ENCODE results near the gene HIPK2.

The HIPK2 gene

GRCh38 chr7:139798221-139798620 is 20.4 kb upstream of the HIPK2 start:
- no peaks in the 10 kb centered on the region for H3K36me3 ChIP-seq
- TF ChIP-seq CTCF (IDR thresholded peaks at IDR 0.05; ENCODE audit: low read depth, low read length), result no peak
- H3K27me3 ChIP-seq, result no peaks in the 10 kb centered on the region
- H3K9me3 ChIP-seq, result no peaks in the 10 kb centered on the region
- no peak for DNase-seq
- no peaks in the 10 kb centered on the region for H3K4me1 ChIP-seq
- H3K4me3 ChIP-seq (ENCODE audit: low read depth, low read length), result no peak overlapping the region

- no peak for DNase-seq
- Histone ChIP-seq H3K36me3 (no peaks in the 10 kb centered on the region), H3K9me3 (no peaks in the 10 kb centered on the region), H3K4me3 (ENCODE audit: low read depth, low read length) (no peak overlapping the region), H3K27me3 (no peaks in the 10 kb centered on the region), H3K4me1 (no peaks in the 10 kb centered on the region)
- TF ChIP-seq CTCF (IDR thresholded peaks at IDR 0.05; ENCODE audit: low read depth, low read length), result no peak
These were observed 19.8 kb upstream of the HIPK2 start for GRCh38 chr7:139797607-139798006.

- no peak for DNase-seq
- Histone ChIP-seq H3K36me3 (no peaks in the 10 kb centered on the region), H3K4me1 (no peaks in the 10 kb centered on the region), H3K9me3 (no peaks in the 10 kb centered on the region), H3K27me3 (no peaks in the 10 kb centered on the region), H3K4me3 (ENCODE audit: low read depth, low read length) (no peak overlapping the region)
- no peak for TF ChIP-seq CTCF (IDR thresholded peaks at IDR 0.05; ENCODE audit: low read depth, low read length)
These were observed 13.5 kb upstream of the HIPK2 start for GRCh38 chr7:139791316-139791715.

DNA sequence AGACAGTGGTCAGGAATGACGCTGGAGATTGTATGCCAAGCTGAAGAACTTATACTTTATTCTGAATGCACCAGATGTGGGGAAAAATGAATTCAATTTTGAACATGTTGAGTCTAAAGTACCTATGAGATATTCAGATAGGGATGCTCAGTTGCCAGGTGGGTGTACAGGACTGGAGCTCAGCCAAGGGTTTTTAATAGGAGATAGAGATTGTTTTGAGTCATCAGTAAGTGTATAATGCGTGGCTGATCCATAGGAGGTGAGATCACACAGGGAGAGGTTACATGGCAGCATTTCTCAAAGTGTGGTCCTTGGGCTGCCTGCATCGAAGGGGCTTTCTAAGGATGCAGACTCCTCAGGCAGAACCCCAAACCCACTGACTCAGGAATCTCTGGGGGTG is 6.8 kb upstream of the HIPK2 start:
- Histone ChIP-seq H3K36me3 (no peaks in the 10 kb centered on the region), H3K27me3 (no peaks in the 10 kb centered on the region), H3K4me1 (no peaks in the 10 kb centered on the region), H3K4me3 (ENCODE audit: low read depth, low read length) (no peak overlapping the region), H3K9me3 (no peaks in the 10 kb centered on the region)
- DNase-seq, result no peak
- TF ChIP-seq CTCF (IDR thresholded peaks at IDR 0.05; ENCODE audit: low read depth, low read length), result no peak

- no peak for TF ChIP-seq CTCF (IDR thresholded peaks at IDR 0.05; ENCODE audit: low read depth, low read length)
- no peaks in the 10 kb centered on the region for H3K4me1 ChIP-seq
- no peak overlapping the region for H3K4me3 ChIP-seq (ENCODE audit: low read depth, low read length)
- H3K27me3 ChIP-seq, result no peaks in the 10 kb centered on the region
- H3K9me3 ChIP-seq, result no peaks in the 10 kb centered on the region
- no peaks in the 10 kb centered on the region for H3K36me3 ChIP-seq
- DNase-seq, result no peak
These were observed 6.0 kb upstream of the HIPK2 start for GRCh38 chr7:139783647-139784385.

GRCh38 chr7:139782932-139783331 is 5.1 kb upstream of the HIPK2 start:
- TF ChIP-seq CTCF (IDR thresholded peaks at IDR 0.05; ENCODE audit: low read depth, low read length), result no peak
- H3K27me3 ChIP-seq, result no peaks in the 10 kb centered on the region
- no peaks in the 10 kb centered on the region for H3K36me3 ChIP-seq
- H3K9me3 ChIP-seq, result no peaks in the 10 kb centered on the region
- no peaks in the 10 kb centered on the region for H3K4me1 ChIP-seq
- DNase-seq, result no peak
- no peak overlapping the region for H3K4me3 ChIP-seq (ENCODE audit: low read depth, low read length)

All from BE2C (cell line).